ENCODE results near the gene DAPP1.

GRCh38 chr4:99857307-99857706 is 40.7 kb downstream of the DAPP1 start:
- no peak for TF ChIP-seq RARB (CRISPR knock-in tag; IDR thresholded peaks at IDR 0.05)
- no peak for TF ChIP-seq ARNTL (CRISPR knock-in tag; IDR thresholded peaks at IDR 0.05; ENCODE audit: borderline replicate concordance, low read depth)
